PFSK-1 (cell line): ENCODE results near the gene BHMT.

Source experiments
- FOXP2 ChIP-seq: optimal IDR thresholded peaks from 2 replicates; pipeline ENCODE3; 2011; ENCODE audit warnings: borderline replicate concordance, control low read depth, inconsistent platforms; ENCODE audit not compliant: insufficient read depth; ENCODE audit errors: extremely low read length, extremely low read depth
- POLR2AphosphoS5 ChIP-seq: IDR thresholded peaks from 2 replicates; pipeline ENCODE4 v1.6.1; 2012; ENCODE audit warnings: low read depth, mild to moderate bottlenecking, control low read depth, low read length, moderate library complexity
- REST ChIP-seq, 2 experiments: IDR thresholded peaks; 2 replicates each; pipeline versions ENCODE4 v1.6.1 to v1.8.0; 2011 to 2012; ENCODE audit warnings: low read depth in 2 of 2, low read length in 2 of 2, control low read depth in 1 of 2, inconsistent platforms in 1 of 2, mild to moderate bottlenecking in 1 of 2, moderate library complexity in 1 of 2; ENCODE audit not compliant: insufficient read depth in 1 of 2
- SIN3A ChIP-seq: IDR thresholded peaks from 2 replicates; pipeline ENCODE4 v1.6.1; 2012; ENCODE audit warnings: mild to moderate bottlenecking, low read length, moderate library complexity, borderline replicate concordance; ENCODE audit not compliant: insufficient read depth
- TAF1 ChIP-seq: IDR thresholded peaks from 2 replicates; pipeline ENCODE4 v1.6.1; 2012; ENCODE audit warnings: low read length, control low read depth, borderline replicate concordance; ENCODE audit not compliant: insufficient read depth

The BHMT gene

GRCh38 chr5:79109527-79110492 lies 1.8 kb upstream of the BHMT start:
- TF ChIP-seq REST (IDR thresholded peaks at IDR 0.05; ENCODE audit: insufficient read depth in 1 of 2, low read depth in 2 of 2, low read length in 2 of 2) (no peak), SIN3A (no peak), TAF1 (no peak), POLR2AphosphoS5 (no peak), FOXP2 (no peak)

GRCh38 chr5:79111960-79112702 lies 522 bp downstream of the BHMT start:
- TF ChIP-seq FOXP2 = no peak
- no peak for TF ChIP-seq TAF1
- no peak for TF ChIP-seq REST (IDR thresholded peaks at IDR 0.05; ENCODE audit: insufficient read depth in 1 of 2, low read depth in 2 of 2, low read length in 2 of 2)
- TF ChIP-seq SIN3A = no peak
- no peak for TF ChIP-seq POLR2AphosphoS5

- TF ChIP-seq REST (IDR thresholded peaks at IDR 0.05; ENCODE audit: insufficient read depth in 1 of 2, low read depth in 2 of 2, low read length in 2 of 2) = no peak
- TF ChIP-seq SIN3A = no peak
- TF ChIP-seq POLR2AphosphoS5 = no peak
- TF ChIP-seq TAF1 = no peak
- TF ChIP-seq FOXP2 = no peak
Measured at GRCh38 chr5:79112703-79113058, 1.1 kb downstream of the BHMT start.

GRCh38 chr5:79119486-79119885 lies 7.9 kb downstream of the BHMT start:
- TF ChIP-seq SIN3A (no peak), REST (IDR thresholded peaks at IDR 0.05; ENCODE audit: insufficient read depth in 1 of 2, low read depth in 2 of 2, low read length in 2 of 2) (no peak), POLR2AphosphoS5 (no peak), TAF1 (no peak), FOXP2 (no peak)
